Measurements from ENCODE around the gene EPN3. TPM values are rescaled to one million over a fixed set of nuclear protein-coding genes. Genes with fewer than 3 reads are reported as not detected.

EPN3 gene
- total RNA-seq, 1 experiment from 2014 or later = 0.92 TPM

DNA sequence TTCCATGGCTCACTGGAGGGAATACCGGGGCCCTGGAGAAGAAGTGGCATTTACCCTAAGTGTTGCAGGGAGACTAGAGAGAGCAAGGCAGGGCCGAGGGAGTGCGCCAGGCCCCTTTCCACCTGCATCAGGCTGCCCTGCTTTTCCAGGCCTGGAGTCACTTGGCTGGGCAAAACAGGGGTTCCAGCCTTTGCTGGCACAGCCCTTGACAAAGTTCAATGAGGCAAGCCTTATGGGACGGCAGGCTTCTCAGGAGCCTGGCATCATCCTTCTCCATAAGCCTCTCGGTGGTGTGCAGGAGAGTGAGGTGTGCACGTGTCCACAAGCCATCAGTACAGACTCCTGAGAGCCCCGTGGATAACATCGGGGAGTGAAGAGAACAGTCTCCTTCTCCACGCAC is 55.0 kb downstream of the EPN3 start:
- DNase-seq (ENCODE audit: low read depth, low spot score) (no peak), ATAC-seq (no peak)
- Histone ChIP-seq H3K9me3 (ENCODE audit: control insufficient read depth, insufficient read depth, low read depth, low read length) (no peaks in the 10 kb centered on the region), H3K27ac (ENCODE audit: low read length) (no peak overlapping the region), H3K4me1 (ENCODE audit: control insufficient read depth, insufficient read depth, low read length) (peaks cover 12% of the 10 kb centered on the region; the same call in 1 of the 2 replicates), H3K27me3 (ENCODE audit: control insufficient read depth, insufficient read depth, low read length) (no peaks in the 10 kb centered on the region), H3K36me3 (ENCODE audit: control insufficient read depth, insufficient read depth, low read length) (no peaks in the 10 kb centered on the region), H3K4me3 (ENCODE audit: low read depth in 2 of 2, low read length in 2 of 2) (no peak overlapping the region)
- intact Hi-C loops (cut with micrococcal nuclease; ENCODE audit: unreplicated experiment) = no loop called here
- ChIA-PET POLR2A (interaction anchor here (0.6 kb wide), 1 partner anchor 27 kb away, joined by 3 read pairs; the partner anchor contains the start of gene CACNA1G), CTCF (no interaction called here)
- no TSS peak for BruUV-seq (replicated peaks)
- TF ChIP-seq, protein P1, sequence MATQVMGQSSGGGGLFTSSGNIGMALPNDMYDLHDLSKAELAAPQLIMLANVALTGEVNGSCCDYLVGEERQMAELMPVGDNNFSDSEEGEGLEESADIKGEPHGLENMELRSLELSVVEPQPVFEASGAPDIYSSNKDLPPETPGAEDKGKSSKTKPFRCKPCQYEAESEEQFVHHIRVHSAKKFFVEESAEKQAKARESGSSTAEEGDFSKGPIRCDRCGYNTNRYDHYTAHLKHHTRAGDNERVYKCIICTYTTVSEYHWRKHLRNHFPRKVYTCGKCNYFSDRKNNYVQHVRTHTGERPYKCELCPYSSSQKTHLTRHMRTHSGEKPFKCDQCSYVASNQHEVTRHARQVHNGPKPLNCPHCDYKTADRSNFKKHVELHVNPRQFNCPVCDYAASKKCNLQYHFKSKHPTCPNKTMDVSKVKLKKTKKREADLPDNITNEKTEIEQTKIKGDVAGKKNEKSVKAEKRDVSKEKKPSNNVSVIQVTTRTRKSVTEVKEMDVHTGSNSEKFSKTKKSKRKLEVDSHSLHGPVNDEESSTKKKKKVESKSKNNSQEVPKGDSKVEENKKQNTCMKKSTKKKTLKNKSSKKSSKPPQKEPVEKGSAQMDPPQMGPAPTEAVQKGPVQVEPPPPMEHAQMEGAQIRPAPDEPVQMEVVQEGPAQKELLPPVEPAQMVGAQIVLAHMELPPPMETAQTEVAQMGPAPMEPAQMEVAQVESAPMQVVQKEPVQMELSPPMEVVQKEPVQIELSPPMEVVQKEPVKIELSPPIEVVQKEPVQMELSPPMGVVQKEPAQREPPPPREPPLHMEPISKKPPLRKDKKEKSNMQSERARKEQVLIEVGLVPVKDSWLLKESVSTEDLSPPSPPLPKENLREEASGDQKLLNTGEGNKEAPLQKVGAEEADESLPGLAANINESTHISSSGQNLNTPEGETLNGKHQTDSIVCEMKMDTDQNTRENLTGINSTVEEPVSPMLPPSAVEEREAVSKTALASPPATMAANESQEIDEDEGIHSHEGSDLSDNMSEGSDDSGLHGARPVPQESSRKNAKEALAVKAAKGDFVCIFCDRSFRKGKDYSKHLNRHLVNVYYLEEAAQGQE (IDR thresholded peaks at IDR 0.05; ENCODE audit: insufficient read depth in 1 of 2, low read depth in 2 of 2, low read length in 1 of 2) = no peak
- in situ Hi-C loops (cut with HindIII; ENCODE audit: low pct_unique_long_range_greater_than_20kb, low sequenced_read_pairs) = no loop called here

DNA sequence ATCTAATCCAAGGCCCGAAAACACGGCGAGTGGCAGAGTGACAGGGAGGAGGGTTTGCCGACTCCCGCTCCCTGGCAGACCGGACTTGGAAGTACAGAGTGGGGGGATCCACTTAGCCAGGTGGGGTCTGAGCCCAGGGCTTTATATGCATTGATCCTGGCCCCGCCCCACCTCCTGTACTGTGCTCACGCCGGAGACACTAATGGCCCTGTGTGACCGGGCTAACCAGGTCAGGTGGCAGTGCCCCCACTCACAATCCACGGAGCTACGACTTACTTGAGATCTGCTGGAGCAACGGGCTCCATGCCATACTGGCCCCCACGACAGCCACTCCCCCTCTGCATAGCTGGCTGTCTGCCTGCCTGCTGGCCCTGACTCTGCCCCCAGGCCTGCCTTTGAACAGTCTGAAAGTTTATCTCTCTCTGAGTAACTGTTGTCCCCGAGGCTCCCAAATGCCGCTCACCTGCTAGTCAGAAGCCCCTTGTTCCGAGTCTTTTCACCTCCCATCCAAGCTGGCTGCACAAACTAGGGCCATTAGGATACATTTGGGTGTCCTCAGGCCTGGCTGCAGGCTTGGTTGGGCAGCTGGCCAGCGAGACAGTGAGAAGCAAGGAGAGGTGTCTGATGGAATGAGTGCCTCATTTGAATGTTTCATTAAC is 56.0 kb downstream of the EPN3 start:
- no peaks in the 10 kb centered on the region for H3K36me3 ChIP-seq (ENCODE audit: control insufficient read depth, insufficient read depth, low read length)
- peaks cover 12% of the 10 kb centered on the region; the same call in 1 of the 2 replicates for H3K4me1 ChIP-seq (ENCODE audit: control insufficient read depth, insufficient read depth, low read length)
- ChIA-PET POLR2A (interaction anchor here (0.6 kb wide), 1 partner anchor 28 kb away, joined by 3 read pairs; the partner anchor contains the start of gene CACNA1G), CTCF (no interaction called here)
- no peaks in the 10 kb centered on the region for H3K27me3 ChIP-seq (ENCODE audit: control insufficient read depth, insufficient read depth, low read length)
- intact Hi-C loops (cut with micrococcal nuclease; ENCODE audit: unreplicated experiment) (no loop called here), in situ Hi-C loops (cut with HindIII; ENCODE audit: low pct_unique_long_range_greater_than_20kb, low sequenced_read_pairs) (no loop called here)
- DNase-seq (ENCODE audit: low read depth, low spot score) (no peak), ATAC-seq (no peak)
- TF ChIP-seq, protein P1 (IDR thresholded peaks at IDR 0.05; ENCODE audit: insufficient read depth in 1 of 2, low read depth in 2 of 2, low read length in 1 of 2) = no peak
- TF ChIP-seq TCF7L2 (IDR thresholded peaks at IDR 0.05; ENCODE audit: low read depth, low read length) = no peak
- TF ChIP-seq POLR2AphosphoS5 (IDR thresholded peaks at IDR 0.05; ENCODE audit: low read depth, low read length) = no peak
- TF ChIP-seq SIN3A (IDR thresholded peaks at IDR 0.05; ENCODE audit: borderline replicate concordance, insufficient read depth, low read depth, low read length) = no peak
- TF ChIP-seq, protein P2, sequence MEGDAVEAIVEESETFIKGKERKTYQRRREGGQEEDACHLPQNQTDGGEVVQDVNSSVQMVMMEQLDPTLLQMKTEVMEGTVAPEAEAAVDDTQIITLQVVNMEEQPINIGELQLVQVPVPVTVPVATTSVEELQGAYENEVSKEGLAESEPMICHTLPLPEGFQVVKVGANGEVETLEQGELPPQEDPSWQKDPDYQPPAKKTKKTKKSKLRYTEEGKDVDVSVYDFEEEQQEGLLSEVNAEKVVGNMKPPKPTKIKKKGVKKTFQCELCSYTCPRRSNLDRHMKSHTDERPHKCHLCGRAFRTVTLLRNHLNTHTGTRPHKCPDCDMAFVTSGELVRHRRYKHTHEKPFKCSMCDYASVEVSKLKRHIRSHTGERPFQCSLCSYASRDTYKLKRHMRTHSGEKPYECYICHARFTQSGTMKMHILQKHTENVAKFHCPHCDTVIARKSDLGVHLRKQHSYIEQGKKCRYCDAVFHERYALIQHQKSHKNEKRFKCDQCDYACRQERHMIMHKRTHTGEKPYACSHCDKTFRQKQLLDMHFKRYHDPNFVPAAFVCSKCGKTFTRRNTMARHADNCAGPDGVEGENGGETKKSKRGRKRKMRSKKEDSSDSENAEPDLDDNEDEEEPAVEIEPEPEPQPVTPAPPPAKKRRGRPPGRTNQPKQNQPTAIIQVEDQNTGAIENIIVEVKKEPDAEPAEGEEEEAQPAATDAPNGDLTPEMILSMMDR (IDR thresholded peaks at IDR 0.05) = no peak
- no peaks in the 10 kb centered on the region for H3K9me3 ChIP-seq (ENCODE audit: control insufficient read depth, insufficient read depth, low read depth, low read length)
- no peak overlapping the region for H3K4me3 ChIP-seq (ENCODE audit: low read depth in 2 of 2, low read length in 2 of 2)
- no TSS peak for BruUV-seq (replicated peaks)
- no peak overlapping the region for H3K27ac ChIP-seq (ENCODE audit: low read length)

Data from Panc1 (cell line).